Mesenteric fat pad (tissue), 1 donor: ENCODE data around the gene NMNAT2. TPM values are rescaled to one million over a fixed set of nuclear protein-coding genes. Genes with fewer than 3 reads are reported as not detected.
"Not testable (repeated sequence)": the region's sequence is repeated elsewhere in the genome, so short reads cannot be mapped to it uniquely, and the experiment has no call there.

Experiments used
- DNase-seq: peaks from one replicate; pipeline ENCODE4 v3.0.0-alpha.2; 2020; ENCODE audit warnings: low spot score
- long read RNA-seq: library from polyadenylated mRNA; unstranded; transcript quantifications from one replicate; pipeline ENCODE4 v2.0.0, GENCODE V29; 2020
- total RNA-seq: library from RNA; stranded (reverse); fragmentation: NEBNext Ultra II Directional; extraction: Animal tissue kit (Norgen Biotek cat#: 25700); gene quantifications from one replicate; pipeline ENCODE4 v1.2.1, GENCODE V29; 2021
- donor health status: DM: yes; HTN: yes; CAD: no.

The NMNAT2 gene
- total RNA-seq = 20.5 TPM
- long read RNA-seq, full-length matches to known transcripts = 20 of 97 reads
- long read RNA-seq, partial matches to known transcripts = 2 of 97 reads
- long read RNA-seq, other reads (novel, unspliced or antisense) = 75 of 97 reads

DNA sequence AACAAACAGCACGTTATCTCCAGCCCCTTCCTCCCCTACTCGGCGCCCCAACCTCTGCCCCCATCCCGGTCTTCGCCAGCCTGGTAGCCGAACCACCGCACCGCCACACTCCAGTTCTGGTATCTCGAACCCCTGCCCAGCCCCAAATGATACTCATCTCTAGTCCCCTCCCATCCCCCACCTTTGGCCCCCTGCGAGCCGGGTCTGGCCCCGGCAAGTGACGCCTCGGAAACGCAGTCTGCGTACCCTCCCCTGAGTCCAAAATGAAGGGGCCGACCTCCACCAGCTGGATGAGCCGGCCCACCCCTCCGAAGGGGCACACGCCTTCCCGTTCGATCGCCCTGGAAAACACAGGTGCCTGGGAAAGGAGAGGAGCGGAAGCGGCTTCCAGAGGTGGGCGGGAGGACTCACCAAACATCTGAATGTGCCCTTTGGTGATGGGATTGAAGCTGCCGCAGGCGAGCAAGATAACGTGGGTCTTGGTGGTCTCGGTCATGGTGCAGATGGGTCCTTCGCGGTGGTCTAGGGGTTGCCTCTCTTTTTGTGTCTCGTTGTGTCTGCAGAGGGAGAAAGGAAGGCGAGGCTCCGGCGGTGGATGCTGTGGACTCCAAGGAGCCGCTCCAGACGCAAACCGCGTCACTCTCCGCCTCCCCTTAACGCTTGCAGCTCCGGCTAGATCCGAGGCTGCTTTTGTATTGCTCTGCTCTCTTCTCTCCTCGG is at the start of gene NMNAT2:
TSS of gene NMNAT2 (minus strand) at position 609 of the 720 bp plus-strand sequence. CDS start at position 496, 113 bp downstream.
- no peak for DNase-seq

- no peak for DNase-seq
Measured at GRCh38 chr1:183467687-183468086, 49.5 kb upstream of the NMNAT2 start.

GRCh38 chr1:183466781-183467180 is 48.6 kb upstream of the NMNAT2 start:
- DNase-seq = no peak

GRCh38 chr1:183463566-183463965 is 45.4 kb upstream of the NMNAT2 start:
- DNase-seq = no peak

DNA sequence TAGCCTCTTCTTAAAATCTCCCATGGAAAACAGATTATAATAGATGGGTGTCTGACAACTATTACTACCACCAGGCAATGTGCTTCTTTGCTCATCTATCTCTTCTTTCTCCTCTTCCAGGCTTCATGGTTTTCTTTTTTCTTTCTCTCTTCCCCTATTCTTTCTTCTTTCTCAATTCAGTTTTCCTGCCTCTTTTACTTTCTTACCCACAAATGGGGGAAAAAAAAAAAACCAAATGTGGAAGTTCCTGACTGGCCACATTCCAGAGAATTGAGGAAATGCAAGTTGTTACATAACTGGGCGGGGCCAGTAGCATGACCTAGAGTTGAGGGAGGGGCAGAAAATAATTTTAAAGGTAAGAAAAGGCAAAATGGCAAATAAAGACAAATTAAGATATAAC is 43.2 kb upstream of the NMNAT2 start:
- no peak for DNase-seq

- no peak for DNase-seq
Measured at GRCh38 chr1:183460596-183460995, 42.4 kb upstream of the NMNAT2 start.

- DNase-seq = no peak
Measured at GRCh38 chr1:183457449-183457848, 39.3 kb upstream of the NMNAT2 start.

- no peak for DNase-seq
Measured at GRCh38 chr1:183456826-183457225, 38.6 kb upstream of the NMNAT2 start.

GRCh38 chr1:183454377-183454776 is 36.2 kb upstream of the NMNAT2 start:
- no peak for DNase-seq

- DNase-seq = no peak
Measured at GRCh38 chr1:183450093-183450492, 31.9 kb upstream of the NMNAT2 start.

DNA sequence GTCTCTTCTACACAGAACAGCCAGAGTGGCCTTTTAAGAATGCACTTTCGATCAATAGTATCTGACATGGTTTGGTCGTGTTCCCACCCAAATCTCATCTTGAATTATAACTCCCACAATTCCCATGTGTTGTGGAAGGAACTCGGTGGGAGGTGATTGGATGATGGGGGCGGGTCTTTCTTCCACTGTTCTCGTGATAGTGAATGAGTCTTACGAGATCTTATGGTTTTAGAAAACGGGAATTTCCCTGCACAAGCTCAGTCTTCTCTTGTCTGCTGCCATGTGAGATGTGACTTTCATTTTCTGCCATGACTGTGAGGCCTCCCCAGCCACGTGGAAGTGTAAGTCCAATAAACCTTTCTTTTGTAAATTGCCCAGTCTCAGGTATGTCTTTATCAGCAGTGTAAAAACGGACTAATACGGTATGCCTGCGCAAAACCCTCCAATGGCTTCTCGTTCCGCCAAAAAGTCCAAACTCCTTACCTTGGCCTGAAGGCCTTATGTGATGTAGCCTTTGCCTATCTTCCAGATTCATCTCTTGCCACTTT is 31.1 kb upstream of the NMNAT2 start:
- no peak for DNase-seq

- DNase-seq = no peak
Measured at GRCh38 chr1:183444243-183444642, 26.1 kb upstream of the NMNAT2 start.

- DNase-seq = no peak
Measured at GRCh38 chr1:183443466-183443865, 25.3 kb upstream of the NMNAT2 start.

DNA sequence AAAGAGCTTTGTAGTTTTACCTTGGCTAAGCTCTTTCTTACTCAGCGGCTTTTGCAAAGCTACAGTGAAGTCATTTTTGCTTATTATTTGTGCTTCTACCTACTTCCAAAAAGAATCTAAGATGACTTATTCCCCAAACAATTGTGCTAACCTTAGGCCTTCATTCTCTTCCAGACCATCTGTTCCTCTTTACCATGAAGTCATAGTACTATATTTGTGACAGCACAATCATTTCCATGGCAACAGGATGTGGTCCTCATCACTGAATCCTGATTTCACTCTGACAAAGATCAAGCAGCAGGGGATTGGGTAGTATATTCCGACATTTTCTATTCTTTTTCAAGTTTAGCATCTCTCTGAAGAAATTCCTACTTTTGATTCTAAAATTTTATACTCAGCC is 24.8 kb upstream of the NMNAT2 start:
- no peak for DNase-seq

- DNase-seq = no peak
Measured at GRCh38 chr1:183438060-183438459, 19.9 kb upstream of the NMNAT2 start.

- DNase-seq = no peak
Measured at GRCh38 chr1:183435497-183435896, 17.3 kb upstream of the NMNAT2 start.

DNA sequence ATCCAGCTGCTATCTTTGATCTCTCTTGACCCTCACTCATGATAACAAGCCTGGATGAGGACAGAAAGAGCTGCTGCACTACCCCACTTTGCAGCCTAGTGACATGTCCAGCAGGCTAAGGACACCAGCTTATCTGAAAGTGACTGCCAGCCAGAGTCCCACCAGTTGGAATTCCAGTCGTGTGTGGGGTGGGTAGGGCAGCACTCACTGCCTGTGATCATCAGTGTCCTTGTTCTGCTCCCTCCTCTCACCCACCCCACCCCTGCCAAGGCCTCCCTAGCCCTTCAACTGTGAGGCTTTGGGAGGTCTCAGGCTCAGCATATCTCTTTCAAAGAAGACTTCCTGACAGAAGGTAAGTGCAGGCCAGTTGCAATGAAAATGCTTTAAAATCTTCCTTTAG is 15.5 kb upstream of the NMNAT2 start:
- no peak for DNase-seq

- no peak for DNase-seq
Measured at GRCh38 chr1:183432548-183432875, 14.3 kb upstream of the NMNAT2 start.

GRCh38 chr1:183431840-183432547 is 13.8 kb upstream of the NMNAT2 start:
- DNase-seq = no peak

GRCh38 chr1:183427591-183427990 is 9.4 kb upstream of the NMNAT2 start:
- DNase-seq = not testable (repeated sequence)

DNA sequence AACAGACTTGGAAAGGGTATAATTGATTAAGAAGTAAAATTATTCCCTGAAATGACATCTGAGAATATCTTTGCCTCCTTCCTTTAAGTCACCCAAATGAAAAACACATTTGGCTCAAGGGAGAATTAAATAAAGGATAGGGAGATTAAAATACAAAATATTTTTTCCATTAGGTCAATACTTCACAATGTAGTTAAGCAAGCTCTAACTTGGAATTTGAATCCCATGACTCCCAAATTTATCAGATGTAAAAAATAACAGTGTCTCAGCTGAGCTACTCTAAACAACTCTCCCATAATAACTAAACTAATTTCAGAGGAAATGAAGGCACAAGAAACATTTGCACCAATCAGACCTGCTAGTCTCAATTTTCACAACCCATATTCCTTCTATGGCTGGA is 6.5 kb upstream of the NMNAT2 start:
- no peak for DNase-seq

DNA sequence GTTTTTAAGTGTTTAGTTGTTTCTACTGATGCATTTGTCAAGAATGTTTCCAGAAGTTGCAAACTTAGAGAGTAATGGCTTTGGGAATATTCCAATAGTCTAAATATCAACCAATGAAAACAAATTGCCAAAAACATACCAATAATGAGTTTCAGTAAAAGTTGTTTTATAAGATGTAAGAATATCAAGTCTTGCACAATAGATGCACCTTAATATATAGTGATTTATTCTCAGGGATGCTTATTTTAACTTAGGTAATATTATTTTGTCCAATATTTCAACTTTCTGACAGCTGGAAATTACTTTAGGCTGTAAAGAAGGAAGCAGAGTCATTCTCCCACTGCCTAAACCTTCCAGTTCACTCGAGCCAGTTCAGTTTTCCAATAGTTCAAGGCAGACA is 5.4 kb upstream of the NMNAT2 start:
- DNase-seq = no peak

- DNase-seq = no peak
Measured at GRCh38 chr1:183419399-183419798, 1.2 kb upstream of the NMNAT2 start.
